ENCODE data around the gene C6orf52.
"Not testable (repeated sequence)": the region's sequence is repeated elsewhere in the genome, so short reads cannot be mapped to it uniquely, and the experiment has no call there.

Gene C6orf52

DNA sequence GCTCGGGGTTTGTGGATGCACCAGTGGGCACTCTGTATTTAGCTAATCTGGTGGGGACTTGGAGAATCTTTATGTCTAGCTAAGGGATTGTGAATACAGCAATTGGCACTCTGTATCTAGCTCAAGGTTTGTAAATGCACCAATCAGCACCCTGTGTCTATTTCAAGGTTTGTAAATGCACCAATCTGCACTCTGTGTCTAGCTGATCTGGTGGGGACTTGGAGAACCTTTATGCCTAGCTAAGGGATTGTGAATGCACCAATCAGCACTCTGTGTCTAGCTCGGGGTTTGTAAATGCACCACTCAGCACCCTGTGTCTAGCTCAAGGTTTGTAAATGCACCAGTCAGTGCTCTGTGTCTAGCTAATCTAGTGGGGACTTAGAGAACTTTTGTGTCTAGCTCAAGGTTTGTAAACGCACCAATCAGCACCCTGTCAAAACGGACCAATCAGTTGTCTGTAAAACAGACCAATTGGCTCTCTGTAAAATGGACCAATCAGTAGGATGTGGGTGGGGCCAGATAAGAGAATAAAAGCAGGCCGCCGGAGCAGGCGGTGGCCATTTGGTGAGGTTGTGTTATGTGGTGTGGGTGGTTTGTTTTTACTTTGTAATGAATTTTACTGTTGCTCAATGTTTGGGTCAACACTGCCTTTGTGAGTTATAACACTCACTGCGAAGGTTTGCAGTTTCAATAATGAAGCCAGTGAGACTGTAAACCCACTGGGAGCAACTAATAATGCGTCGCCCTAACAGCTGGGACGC lies 33.8 kb downstream of the C6orf52 start:
- intact Hi-C loops (cut with DNase I); DNase-seq: not testable (repeated sequence)

DNA sequence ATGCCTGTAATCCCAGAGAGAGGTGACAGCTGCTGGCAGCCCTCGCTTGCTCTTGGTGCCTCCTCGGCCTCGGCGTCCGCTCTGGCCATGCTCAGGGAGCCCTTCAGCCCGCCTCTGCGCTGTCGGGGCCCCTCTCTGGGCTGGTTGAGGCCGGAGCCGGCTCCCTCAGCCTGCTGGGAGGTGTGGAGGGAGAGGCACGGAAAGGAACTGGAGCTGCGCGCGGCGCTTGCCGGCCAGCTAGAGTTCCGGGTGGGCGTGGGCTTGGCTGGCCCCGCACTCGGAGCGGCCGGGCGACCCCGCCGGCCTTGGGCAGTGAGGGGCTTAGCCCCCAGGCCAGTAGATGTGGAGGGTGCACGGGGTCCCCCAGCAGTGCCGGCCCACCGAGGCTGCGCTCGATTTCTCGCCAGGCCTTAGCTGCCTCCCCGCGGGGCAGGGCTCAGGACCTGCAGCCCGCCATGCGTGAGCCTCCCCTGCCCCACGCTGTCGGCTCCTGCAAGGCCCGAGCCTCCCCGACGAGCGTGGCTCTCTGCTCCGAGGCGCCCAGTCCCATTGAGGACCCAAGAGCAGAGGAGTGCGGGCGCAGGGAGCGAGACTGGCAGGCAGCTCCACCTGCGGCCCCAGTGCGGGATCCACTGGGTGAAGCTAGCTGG lies 34.6 kb downstream of the C6orf52 start:
- intact Hi-C loops (cut with DNase I): no loop called here
- DNase-seq: no peak

DNA sequence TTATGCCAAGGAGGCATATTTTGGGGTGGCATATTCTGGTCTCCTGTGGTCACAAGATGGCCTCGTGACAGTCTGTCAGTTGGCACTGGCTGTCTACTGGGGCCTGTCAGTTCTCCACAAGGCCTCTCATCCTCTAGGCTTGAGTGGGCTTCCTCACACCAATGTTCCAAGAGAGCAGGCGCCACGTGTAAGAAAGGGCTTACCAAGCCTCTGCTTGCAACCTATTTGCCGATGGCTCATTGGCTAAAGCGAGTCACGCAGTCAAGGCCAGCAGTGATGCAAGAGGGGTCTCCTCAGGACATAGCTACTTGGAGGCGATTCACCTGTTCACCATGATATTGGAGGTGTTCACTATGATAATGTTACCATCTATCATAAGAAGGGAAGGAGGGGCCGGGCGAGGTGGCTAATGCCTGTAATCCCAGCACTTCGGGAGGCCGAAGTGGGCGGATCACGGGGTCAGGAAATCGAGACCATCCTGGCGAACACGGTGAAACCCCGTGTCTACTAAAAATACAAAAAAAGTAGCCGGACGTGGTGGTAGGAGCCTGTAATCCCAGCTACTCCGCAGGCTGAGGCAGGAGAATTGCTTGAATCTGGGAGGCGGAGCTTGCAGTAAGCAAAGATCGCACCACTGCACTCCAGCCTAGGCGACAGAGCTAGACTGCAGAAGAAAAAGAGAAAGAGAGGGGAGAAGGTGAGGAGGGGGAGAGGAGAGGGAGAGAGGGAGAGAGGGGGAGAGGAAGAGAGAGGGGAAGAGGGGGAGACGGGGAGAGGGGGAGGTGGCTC lies 35.3 kb downstream of the C6orf52 start:
- no peak for DNase-seq
- intact Hi-C loops (cut with DNase I): no loop called here

DNA sequence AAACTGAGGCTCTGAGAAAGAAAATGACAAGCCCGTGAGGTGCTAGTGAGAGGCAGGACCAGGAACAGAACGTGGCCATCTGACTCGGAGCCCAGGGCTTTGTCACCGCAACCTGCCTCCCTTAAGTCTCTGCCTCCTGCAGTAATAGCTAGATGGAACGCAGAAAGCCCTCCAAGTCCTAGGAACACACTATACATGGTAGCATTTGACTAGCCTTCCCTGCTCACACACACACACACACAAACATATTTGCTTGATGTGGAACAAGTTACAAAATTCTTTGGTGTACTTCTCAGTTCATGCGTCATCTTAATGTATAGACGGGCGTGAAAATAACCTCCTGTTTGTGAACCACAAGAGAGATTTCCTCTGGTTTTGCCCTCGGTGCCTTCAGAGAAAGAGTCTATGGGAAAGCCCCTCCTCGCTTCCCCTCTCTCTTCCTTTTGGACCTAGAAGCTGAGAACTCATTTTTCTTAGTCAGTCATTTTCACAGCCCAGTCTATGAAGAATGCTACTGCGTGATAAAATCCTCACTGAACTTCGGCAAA lies 38.8 kb downstream of the C6orf52 start:
- intact Hi-C loops (cut with DNase I): no loop called here
- no peak for DNase-seq

DNA sequence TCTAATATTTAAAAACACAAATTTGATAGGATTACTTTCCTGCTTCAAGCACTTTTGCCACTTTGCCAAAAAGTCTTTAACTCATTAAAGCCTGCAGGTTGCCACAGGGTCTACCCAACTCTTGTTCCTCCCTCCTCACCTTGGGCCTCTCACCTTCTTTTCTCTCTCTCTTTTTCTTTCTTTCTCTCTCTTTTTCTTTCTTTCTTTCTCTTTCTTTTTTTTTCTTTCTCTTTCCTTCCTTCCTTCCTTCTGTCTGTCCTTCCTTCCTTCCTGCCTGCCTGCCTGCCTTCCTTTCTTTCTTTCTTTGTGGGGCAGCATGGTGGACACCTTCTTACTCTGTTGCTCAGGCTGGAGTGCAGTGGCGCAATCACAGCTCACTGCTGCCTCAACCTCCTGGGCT lies 50.2 kb downstream of the C6orf52 start:
- DNase-seq: no peak
- intact Hi-C loops (cut with DNase I): no loop called here

DNA sequence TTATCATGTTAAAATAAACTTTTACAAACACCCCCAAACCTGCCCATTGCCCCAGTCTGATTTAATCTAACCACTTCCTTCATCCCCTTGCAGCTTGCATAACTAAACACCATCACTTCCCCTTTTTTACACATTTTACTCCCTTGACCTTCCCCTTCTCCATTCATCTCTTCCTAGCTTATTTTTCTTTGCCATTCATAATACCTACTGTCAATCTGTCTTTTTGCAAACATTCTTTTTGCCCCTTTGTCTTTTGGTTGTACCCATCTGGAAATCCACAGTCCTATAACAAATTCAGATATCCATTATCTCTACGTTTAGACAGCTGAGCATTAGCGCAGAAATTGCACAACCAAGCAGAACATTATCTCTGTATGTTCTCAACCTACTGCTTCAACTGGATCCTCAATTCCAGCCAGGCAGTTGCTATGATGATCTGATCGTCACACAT lies 51.2 kb downstream of the C6orf52 start:
- no peak for DNase-seq
- intact Hi-C loops (cut with DNase I): no loop called here

DNA sequence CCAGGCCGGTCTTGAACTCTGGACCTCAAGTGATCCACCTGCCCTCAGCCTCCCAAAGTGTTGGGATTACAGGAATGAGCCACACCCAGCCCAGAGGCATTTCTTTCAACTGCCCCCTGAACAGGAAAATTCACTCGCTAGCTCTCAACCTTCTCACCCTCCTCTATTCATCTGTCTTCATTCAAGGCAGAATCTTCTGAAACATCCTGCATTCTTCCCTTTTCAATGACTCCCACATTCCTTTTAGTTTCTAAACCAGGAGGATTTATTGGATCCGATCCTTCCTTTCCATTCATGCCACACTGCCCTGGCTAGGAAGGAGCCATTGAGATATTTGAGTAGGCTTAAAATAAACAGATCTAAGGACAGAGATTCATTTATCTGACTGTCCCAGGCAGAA lies 52.9 kb downstream of the C6orf52 start:
- intact Hi-C loops (cut with DNase I): no loop called here
- no peak for DNase-seq

DNA sequence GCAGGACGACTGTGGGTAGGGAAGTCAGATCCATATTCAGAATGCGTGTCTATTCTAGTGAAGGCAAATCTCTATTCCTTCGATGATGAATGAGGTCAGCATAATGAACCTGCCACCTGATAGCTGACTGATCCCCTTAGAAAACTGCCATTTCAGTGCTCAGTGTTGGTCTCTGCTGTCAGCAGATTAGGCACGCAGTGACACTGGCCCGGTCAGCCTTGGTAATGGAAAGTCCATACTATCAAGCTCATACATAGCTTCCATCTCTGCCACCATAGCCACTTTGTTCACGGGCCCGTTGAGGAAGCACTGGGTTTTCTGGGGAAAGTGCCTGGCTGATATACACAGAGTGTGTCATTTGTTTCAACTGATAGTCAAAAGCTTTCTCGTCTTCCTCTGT lies 54.0 kb downstream of the C6orf52 start:
- DNase-seq: no peak
- intact Hi-C loops (cut with DNase I): no loop called here

DNA sequence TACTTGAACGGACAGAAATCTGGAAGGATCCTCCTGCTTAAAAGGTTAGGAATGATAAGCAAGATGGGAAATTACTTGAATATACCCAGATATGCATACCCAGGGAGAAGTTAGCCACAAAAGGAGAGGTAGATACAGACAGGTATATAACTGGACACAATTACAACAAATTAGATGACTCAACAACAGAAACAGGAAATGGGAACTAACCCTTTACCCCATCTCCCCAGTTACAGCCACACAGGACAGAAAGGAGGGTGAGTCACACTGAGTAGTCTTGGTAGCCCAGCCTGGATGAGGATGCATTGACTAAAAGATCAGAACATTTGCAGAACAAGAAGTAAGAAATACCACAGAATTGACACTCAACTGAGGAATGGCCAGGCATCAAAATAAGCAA lies 61.2 kb downstream of the C6orf52 start:
- peak in 1 of 42 donors; percentile 42 for DNase-seq
- intact Hi-C loops (cut with DNase I): no loop called here

DNA sequence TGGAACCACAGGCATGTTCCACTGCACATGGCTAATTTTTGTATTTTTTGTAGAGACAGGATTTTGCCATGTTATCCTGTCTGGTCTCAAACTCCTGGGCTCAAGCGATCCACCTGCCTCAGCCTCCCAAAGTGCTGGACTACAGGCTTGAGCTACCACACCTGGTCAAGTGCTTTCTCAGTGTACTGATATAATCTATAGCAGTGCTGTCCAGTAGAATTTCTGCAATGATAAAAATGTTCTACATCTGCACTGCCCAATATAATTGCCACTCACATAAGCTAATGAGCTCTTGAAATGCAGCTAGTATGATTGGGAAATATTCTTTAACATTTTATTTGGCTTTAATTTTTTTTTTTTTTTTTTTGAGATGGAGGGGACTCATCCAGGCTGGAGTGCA lies 64.2 kb downstream of the C6orf52 start:
- intact Hi-C loops (cut with DNase I): no loop called here
- DNase-seq: no peak

DNA sequence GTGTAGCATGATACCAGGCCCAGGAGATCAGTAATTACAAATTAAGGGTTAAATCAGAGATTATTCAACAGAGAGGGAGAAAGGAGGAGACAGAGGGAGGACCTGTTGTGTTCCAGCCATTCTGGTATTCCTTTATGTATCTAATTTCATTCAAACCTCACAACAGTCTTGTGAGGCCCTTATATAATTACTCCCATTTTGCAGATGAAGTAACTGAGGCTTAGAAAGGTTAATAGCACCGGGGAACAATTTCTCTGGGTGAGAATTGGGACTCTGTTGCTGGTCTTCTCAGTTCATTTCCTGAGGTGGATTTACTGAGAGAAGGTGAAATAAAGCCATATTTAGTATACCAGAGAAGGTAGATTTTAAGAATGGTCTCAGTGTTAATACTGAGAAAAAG lies 66.6 kb downstream of the C6orf52 start:
- DNase-seq: no peak
- intact Hi-C loops (cut with DNase I): no loop called here

DNA sequence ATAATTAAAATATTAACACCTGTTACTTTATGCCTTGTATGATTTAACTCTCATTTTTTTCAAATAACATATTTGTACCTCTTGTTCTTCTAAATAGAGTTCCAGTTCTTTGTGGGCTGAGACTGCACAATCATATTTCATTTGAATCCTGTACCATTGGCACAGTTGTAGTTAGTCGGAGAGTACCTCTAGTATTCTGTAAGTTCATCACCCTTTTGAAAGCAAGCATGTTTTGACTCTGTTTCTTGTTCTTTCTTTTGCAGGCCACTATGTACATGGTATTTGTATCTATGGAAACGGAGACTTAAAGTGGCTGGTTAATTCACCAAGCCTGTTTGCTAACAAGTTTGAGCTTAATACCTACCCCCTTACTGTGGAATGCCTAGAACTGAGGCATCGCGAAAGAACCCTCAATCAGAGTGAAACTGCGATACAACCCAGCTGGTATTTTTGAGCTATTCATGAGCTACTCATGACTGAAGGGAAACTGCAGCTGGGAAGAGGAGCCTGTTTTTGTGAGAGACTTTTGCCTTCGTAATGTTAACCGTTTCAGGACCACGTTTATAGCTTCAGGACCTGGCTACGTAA lies 68.2 kb downstream of the C6orf52 start:
- DNase-seq: no peak
- intact Hi-C loops (cut with DNase I): no loop called here

DNA sequence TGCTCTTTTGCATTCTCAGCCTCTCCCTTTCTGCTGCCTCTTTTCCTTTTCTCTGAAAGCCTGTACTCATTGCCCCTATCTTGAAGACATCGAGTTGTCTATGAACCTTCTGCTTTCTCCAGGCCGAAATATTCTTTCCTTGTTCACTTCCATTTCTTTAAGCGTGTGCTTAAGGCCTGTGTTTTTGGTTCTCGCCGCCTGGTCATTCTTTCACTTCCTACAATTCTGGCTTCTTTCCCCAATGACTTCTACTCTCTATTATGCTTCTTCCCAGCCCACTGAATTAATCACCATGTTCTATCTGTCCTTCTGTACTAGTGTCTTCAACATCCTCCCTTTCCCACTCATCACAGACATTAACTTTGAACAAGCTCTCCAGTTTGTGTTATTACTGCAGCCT lies 69.6 kb downstream of the C6orf52 start:
- no peak for DNase-seq
- intact Hi-C loops (cut with DNase I): no loop called here

DNA sequence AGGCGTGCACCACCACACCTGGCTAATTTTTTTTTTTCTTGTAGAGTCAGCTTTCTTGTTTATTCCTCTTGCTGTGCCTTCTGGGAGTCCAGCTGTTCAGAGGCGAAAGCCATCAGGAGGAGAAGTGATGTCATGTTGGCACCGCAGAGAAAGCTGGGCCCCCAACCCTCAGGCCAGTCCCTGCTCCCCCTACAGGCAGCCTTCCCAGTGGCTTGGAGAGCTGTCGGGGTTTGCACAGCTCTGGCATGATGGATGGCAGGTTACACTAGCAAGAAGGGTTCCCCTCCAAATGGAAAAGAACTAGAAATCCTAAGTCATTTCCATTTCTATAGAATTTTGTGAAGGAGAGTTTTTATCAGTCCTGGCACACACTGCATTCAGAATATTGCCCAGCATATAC lies 72.6 kb downstream of the C6orf52 start:
- intact Hi-C loops (cut with DNase I): no loop called here
- no peak for DNase-seq

Data from head of caudate nucleus (tissue), 42 donors.